Liver (tissue), 3 donors: ENCODE data around the gene ZRANB1.

Experiments used
- GABPA ChIP-seq, 2 donors: IDR thresholded peaks in 1 of 2; conservative IDR thresholded peaks in 1 of 2; 2 replicates each; pipeline ENCODE4 v1.6.1; 2016; ENCODE audit warnings: antibody characterized with exemption in 2 of 2, mild to moderate bottlenecking in 1 of 2, moderate library complexity in 1 of 2
- RAD21 ChIP-seq, 2 donors: IDR thresholded peaks; 2 replicates each; pipeline ENCODE4 v1.6.1; 2016; ENCODE audit warnings: antibody characterized with exemption in 2 of 2, mild to moderate bottlenecking in 2 of 2
- TF ChIP-seq, protein P1 (sequence below): fragments of 150-350 bp; IDR thresholded peaks from 2 replicates; pipeline ENCODE4 v1.5.1; 2017; ENCODE audit warnings: improper control_type of control experiment, low read depth, low read length; ENCODE audit not compliant: missing input control
- donor health status: healthy.
- donor health status: healthy.

DNA sequence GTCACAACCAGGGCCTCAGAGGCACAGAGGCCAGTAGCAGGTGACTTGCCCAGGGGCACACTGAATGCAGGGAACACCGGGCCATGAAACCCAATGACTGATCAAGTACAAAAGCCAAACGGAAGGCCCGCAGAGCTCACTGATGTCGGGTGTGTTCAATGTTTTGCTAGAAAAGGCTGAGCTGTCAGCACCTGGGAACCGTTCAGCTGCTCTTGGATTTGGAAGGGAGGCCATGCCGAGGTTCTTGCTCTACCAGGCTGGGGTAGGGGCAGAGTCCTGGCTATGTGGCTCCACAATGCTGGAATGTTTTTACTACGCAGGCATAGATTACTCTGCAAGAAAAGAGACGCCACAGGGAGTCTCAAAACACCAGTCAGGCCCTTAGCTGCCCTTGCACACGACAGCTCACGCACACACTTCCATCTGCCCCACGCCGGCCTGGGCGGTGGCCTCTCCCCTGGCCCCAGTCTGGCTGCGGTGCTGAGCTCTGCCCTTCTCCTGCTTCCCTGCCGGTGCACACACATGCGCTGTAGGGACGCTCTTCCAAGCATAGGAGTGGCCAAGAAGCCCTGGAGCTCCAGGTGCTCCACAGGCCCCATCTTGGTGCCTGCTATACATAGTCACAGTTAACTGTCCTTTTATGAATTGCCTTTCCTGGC is 79.9 kb downstream of the ZRANB1 start:
- TF ChIP-seq, protein P1, sequence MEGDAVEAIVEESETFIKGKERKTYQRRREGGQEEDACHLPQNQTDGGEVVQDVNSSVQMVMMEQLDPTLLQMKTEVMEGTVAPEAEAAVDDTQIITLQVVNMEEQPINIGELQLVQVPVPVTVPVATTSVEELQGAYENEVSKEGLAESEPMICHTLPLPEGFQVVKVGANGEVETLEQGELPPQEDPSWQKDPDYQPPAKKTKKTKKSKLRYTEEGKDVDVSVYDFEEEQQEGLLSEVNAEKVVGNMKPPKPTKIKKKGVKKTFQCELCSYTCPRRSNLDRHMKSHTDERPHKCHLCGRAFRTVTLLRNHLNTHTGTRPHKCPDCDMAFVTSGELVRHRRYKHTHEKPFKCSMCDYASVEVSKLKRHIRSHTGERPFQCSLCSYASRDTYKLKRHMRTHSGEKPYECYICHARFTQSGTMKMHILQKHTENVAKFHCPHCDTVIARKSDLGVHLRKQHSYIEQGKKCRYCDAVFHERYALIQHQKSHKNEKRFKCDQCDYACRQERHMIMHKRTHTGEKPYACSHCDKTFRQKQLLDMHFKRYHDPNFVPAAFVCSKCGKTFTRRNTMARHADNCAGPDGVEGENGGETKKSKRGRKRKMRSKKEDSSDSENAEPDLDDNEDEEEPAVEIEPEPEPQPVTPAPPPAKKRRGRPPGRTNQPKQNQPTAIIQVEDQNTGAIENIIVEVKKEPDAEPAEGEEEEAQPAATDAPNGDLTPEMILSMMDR, result no peak
- no peak for TF ChIP-seq RAD21 (IDR thresholded peaks at IDR 0.05)
- no peak for TF ChIP-seq GABPA (IDR thresholded peaks at IDR 0.05 in 1 of 2, conservative IDR thresholded peaks at IDR 0.05 in 1 of 2)
